T-helper 2 cell treated with Interferon-gamma antibody and Interleukin-4, amounts not matched to agents 100 ng/mL and 5 ng/mL, for 36 hours (primary cell): Measurements from ENCODE around the gene CRMP1. TPM values are rescaled to one million over a fixed set of nuclear protein-coding genes. Genes with fewer than 3 reads are reported as not detected.

Experiments
- intact Hi-C: fragments of 100-400 bp; cut with micrococcal nuclease; formaldehyde crosslinking; loops from one replicate; pipeline ENCODE4 v1.15.1; 2023
- total RNA-seq: library from RNA; stranded (reverse); gene quantifications from 2 replicates; pipeline ENCODE4 v1.2.3, GENCODE V29; 2022

The CRMP1 gene
- total RNA-seq, 1 donor from 2014 or later, result 0.66 TPM

- intact Hi-C loops, result no loop called here
Measured at GRCh38 chr4:5774416-5775036, 118.4 kb downstream of the CRMP1 start.

- intact Hi-C loops, result no loop called here
Measured at GRCh38 chr4:5773271-5773555, 119.7 kb downstream of the CRMP1 start.

DNA sequence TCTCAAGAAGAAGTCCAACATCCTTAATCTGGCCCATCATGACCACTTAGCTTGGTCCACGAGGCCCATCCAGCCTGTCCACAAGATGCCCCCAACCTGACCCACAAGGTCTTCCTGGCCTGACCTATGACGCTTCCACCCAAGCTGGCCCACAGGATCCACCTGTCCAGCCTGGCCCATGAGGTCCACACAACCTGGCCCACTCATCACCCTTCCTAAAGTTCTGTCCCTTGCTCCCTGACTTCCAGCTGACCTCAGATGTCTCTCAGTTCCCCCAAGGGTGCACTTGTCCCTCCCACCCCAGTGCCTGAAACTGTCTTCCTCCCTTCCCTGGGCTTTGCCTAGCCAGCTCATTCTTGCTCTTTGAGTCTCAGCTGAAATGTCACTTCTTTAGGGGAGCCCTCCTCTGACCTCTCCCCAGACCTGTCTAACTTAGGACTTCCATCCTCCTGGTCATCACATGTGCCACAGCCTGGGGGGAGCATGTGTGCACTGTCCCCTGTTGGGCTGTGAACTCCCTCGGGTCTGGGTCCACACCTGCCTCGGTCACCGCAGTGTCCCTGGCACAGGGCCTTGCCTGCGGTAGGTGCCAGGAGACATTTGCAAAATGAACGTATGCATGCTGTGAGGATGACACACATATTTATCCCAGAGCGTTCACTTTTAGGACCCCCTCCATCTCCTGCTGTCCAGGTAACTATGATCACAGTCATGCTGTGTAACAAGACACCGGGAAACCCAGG lies 120.2 kb downstream of the CRMP1 start:
- intact Hi-C loops, result no loop called here

Other genes starting within 250 kb of the CRMP1 start
- gene EVC2, start 184.5 kb downstream of the CRMP1 start, total RNA-seq, result 0.34 and 0.41 TPM in 2 replicates
- gene EVC, start 181.9 kb downstream of the CRMP1 start, total RNA-seq, result 0.61 and 1.2 TPM in 2 replicates
- gene C4orf50, start 125.3 kb upstream of the CRMP1 start, total RNA-seq, result 0.59 and 0.66 TPM in 2 replicates